Gastrocnemius medialis (tissue), 4 donors: ENCODE results near the gene IFI16. TPM values are rescaled to one million over a fixed set of nuclear protein-coding genes. Genes with fewer than 3 reads are reported as not detected.

Experiments used
- ATAC-seq, 2 donors: fragments of 150-250 bp; one replicate each; pipeline ENCODE4 v1.9.1; 2016
- DNase-seq, 2 donors: peaks; one replicate each; pipeline ENCODE4 v3.0.0-alpha.2; 2019
- H3K27ac ChIP-seq, 4 donors: fragments of 200-600 bp; sonication (generic); 1 replicate in 1 of 4; 2 replicates in 3 of 4; pipeline ENCODE4 v1.5.1; 2016 to 2018; ENCODE audit warnings: mild to moderate bottlenecking in 2 of 4, moderate library complexity in 1 of 4
- H3K27me3 ChIP-seq, 3 donors: fragments of 200-600 bp; sonication (generic) in 2 of 3; 1 replicate in 1 of 3; 2 replicates in 2 of 3; pipeline versions ENCODE4 v1.5.1 to v1.6.0; 2016 to 2019; ENCODE audit warnings: mild to moderate bottlenecking in 1 of 3, moderate library complexity in 1 of 3
- H3K36me3 ChIP-seq, 2 donors: fragments of 200-600 bp; sonication (generic) in 1 of 2; one replicate each; pipeline ENCODE4 v1.5.1; 2017 to 2018
- H3K4me1 ChIP-seq, 2 donors: fragments of 200-600 bp; sonication (generic) in 1 of 2; one replicate each; pipeline ENCODE4 v1.5.1; 2016 to 2017; ENCODE audit warnings: mild to moderate bottlenecking in 2 of 2
- H3K4me3 ChIP-seq, 4 donors: fragments of 200-600 bp; sonication (generic) in 3 of 4; 1 replicate in 1 of 4; 2 replicates in 3 of 4; pipeline ENCODE4 v1.5.1; 2016 to 2019; ENCODE audit warnings: mild to moderate bottlenecking in 2 of 4
- H3K9me3 ChIP-seq, 3 donors: fragments of 200-600 bp; sonication (generic) in 2 of 3; 1 replicate in 1 of 3; 2 replicates in 2 of 3; pipeline ENCODE4 v1.5.1; 2016 to 2019
- POLR2A ChIP-seq, 2 donors: fragments of 450-650 bp; IDR thresholded peaks; one replicate each; pipeline ENCODE4 v1.6.1; 2017; ENCODE audit warnings: antibody characterized with exemption in 2 of 2, mild to moderate bottlenecking in 2 of 2, moderate library complexity in 2 of 2
- in situ Hi-C, 4 donors: fragments of 200-750 bp; cut with MboI; loops; one replicate each; pipeline versions ENCODE4 v1.15.0 to v1.8.0; 2017; ENCODE audit warnings: low sequenced_read_pairs in 4 of 4
- intact Hi-C: fragments of 100-400 bp; cut with DNase I; formaldehyde crosslinking; loops from one replicate; pipeline ENCODE4 v1.15.1; 2023; ENCODE audit warnings: low total_unique reads
- total RNA-seq, 4 donors: library from RNA; depleted of rRNA; stranded (reverse); fragments of >200 nt; gene quantifications; one replicate each; pipeline versions ENCODE4 v1.1.0 to v1.2.3, GENCODE V29; 2016
- TF ChIP-seq, protein P1 (sequence below), 5 experiments: fragments of 450-650 bp in 3 of 5; fragments of 200-600 bp in 2 of 5; sonication (generic) in 2 of 5; IDR thresholded peaks in 4 of 5; conservative IDR thresholded peaks in 1 of 5; 1 replicate in 4 of 5; 2 replicates in 1 of 5; pipeline ENCODE4 v1.5.1; 2016 to 2019; ENCODE audit warnings: antibody characterized with exemption in 5 of 5, mild to moderate bottlenecking in 3 of 5, moderate library complexity in 3 of 5

The IFI16 gene
- total RNA-seq, 4 donors from 2014 or later: 13.5 to 18.5 (median 14.2) TPM

DNA sequence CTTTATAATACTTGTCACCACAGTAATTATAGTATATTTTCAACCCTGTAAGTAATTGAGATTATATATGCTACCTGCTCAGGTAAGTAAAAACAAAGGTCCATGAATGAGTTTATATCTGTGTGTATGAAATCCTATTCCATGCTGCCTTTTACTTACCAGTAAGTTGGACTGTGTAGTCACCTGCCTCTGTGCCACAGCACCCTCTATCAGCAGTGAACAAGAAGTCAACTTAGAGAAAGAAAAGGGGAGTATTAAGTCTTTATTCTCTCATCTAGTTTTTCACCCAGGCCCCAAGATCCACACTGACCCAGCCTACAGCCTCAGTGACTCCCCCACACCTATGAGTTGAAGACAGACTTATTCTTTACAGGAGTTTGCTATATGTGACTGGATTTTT, 36.9 kb upstream of the IFI16 start:
- Histone ChIP-seq H3K36me3 (no peaks in the 10 kb centered on the region), H3K27ac (no peak overlapping the region), H3K9me3 (no peaks in the 10 kb centered on the region), H3K27me3 (no peaks in the 10 kb centered on the region), H3K4me3 (no peak overlapping the region), H3K4me1 (no peaks in the 10 kb centered on the region)
- in situ Hi-C loops: no loop called here
- ATAC-seq: no peak
- no peak for DNase-seq
- intact Hi-C loops: no loop called here
- TF ChIP-seq POLR2A (IDR thresholded peaks at IDR 0.05): no peak
- TF ChIP-seq, protein P1, sequence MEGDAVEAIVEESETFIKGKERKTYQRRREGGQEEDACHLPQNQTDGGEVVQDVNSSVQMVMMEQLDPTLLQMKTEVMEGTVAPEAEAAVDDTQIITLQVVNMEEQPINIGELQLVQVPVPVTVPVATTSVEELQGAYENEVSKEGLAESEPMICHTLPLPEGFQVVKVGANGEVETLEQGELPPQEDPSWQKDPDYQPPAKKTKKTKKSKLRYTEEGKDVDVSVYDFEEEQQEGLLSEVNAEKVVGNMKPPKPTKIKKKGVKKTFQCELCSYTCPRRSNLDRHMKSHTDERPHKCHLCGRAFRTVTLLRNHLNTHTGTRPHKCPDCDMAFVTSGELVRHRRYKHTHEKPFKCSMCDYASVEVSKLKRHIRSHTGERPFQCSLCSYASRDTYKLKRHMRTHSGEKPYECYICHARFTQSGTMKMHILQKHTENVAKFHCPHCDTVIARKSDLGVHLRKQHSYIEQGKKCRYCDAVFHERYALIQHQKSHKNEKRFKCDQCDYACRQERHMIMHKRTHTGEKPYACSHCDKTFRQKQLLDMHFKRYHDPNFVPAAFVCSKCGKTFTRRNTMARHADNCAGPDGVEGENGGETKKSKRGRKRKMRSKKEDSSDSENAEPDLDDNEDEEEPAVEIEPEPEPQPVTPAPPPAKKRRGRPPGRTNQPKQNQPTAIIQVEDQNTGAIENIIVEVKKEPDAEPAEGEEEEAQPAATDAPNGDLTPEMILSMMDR (IDR thresholded peaks at IDR 0.05 in 4 of 5, conservative IDR thresholded peaks at IDR 0.05 in 1 of 5): no peak

DNA sequence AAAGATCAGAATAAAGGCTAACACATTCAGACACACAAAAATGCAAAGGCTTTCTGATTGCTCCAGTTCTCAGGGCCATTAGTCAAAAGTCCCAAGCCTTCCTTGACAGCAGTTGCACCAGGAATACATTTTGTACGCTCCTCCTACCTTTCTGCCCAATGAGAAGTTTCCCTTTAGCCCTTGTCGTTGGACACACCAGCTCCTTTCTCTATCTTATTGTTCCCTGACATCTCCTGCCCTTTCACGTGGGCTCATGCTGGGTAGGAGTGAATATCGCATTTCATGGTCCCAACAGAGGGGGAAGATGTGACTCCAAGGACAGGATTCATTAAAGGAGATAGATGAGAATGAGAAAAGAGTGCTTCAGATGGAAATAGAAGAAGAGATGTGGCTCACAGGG, 33.5 kb upstream of the IFI16 start:
- DNase-seq (no peak), ATAC-seq (no peak)
- Histone ChIP-seq H3K9me3 (no peaks in the 10 kb centered on the region), H3K27ac (no peak overlapping the region), H3K27me3 (no peaks in the 10 kb centered on the region), H3K36me3 (no peaks in the 10 kb centered on the region), H3K4me1 (no peaks in the 10 kb centered on the region), H3K4me3 (no peak overlapping the region)
- TF ChIP-seq POLR2A (IDR thresholded peaks at IDR 0.05): no peak
- TF ChIP-seq, protein P1 (IDR thresholded peaks at IDR 0.05 in 4 of 5, conservative IDR thresholded peaks at IDR 0.05 in 1 of 5): no peak
- intact Hi-C loops (no loop called here), in situ Hi-C loops (loop anchor here in 2 of 4 donors (25.0 kb wide), 2 partner anchors 789 to 1014 kb away; partner anchors contain the start of gene CD1D (in 1 of the 2))

DNA sequence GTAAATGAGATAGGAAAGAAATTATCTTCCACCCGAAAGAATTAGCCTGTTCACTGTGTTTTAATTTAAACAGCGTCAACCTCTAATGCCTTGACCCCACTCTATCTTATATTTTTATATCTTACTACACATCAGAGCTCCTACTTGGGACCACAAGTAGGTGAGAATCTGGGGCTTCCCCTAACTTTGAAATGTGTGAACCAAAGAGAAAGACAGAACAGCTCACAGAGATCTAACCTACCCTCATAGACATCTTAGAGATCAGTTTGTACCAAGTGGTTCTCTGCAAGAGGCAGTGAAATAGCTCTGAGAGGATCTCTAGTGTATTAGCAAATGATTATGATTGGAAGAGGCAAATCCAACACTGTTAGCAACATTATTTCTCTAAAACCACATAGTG, 31.0 kb upstream of the IFI16 start:
- in situ Hi-C loops (loop anchor here in 2 of 4 donors (25.0 kb wide), 2 partner anchors 791 to 1016 kb away; partner anchors contain the start of gene CD1D (in 1 of the 2)), intact Hi-C loops (no loop called here)
- Histone ChIP-seq H3K4me1 (no peaks in the 10 kb centered on the region), H3K9me3 (no peaks in the 10 kb centered on the region), H3K27ac (no peak overlapping the region), H3K36me3 (no peaks in the 10 kb centered on the region), H3K27me3 (no peaks in the 10 kb centered on the region), H3K4me3 (no peak overlapping the region)
- TF ChIP-seq, protein P1 (IDR thresholded peaks at IDR 0.05 in 4 of 5, conservative IDR thresholded peaks at IDR 0.05 in 1 of 5): no peak
- no peak for TF ChIP-seq POLR2A (IDR thresholded peaks at IDR 0.05)
- DNase-seq (no peak), ATAC-seq (no peak)

DNA sequence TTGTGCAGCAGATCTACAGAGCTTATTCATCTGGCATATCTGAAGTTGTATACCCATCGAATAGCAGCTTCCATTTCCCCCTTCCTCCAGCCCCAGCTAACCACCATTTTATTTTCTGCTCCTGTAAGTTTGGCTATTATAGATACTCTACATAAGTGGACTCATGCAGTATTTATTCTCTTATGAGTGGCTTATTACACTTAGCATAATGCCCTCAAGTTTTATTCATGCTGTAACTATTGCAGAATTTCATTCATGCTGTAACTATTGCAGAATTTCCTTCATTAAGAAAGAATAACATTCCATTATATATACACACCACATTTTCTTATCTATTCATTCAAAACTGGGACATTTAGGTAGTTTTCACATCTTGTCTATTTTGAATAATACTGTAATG, 30.5 kb upstream of the IFI16 start:
- Histone ChIP-seq H3K36me3 (no peaks in the 10 kb centered on the region), H3K4me1 (no peaks in the 10 kb centered on the region), H3K4me3 (no peak overlapping the region), H3K9me3 (no peaks in the 10 kb centered on the region), H3K27ac (no peak overlapping the region), H3K27me3 (no peaks in the 10 kb centered on the region)
- in situ Hi-C loops (loop anchor here in 2 of 4 donors (25.0 kb wide), 2 partner anchors 792 to 1017 kb away; partner anchors contain the start of gene CD1D (in 1 of the 2)), intact Hi-C loops (no loop called here)
- TF ChIP-seq POLR2A (IDR thresholded peaks at IDR 0.05): no peak
- TF ChIP-seq, protein P1 (IDR thresholded peaks at IDR 0.05 in 4 of 5, conservative IDR thresholded peaks at IDR 0.05 in 1 of 5): no peak
- ATAC-seq (no peak), DNase-seq (no peak)

DNA sequence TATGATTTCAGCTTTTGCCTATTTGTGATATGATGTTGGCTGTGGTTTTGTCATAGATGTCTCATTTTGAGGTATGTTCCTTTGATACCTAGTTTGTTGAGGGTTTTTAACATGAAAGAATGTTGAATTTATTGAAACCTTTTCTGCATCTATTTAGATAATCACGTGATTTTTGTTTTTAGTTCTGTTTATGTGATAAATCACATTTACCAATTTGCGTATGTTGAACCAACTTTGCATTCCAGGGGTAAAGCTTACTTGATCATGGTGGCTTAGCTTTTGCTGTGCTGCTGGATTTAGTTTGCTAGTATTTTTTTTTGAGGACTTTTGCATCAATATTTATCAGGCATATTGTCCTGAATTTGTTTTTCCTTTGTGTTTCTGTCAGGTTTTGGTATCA, 26.5 kb upstream of the IFI16 start:
- intact Hi-C loops (no loop called here), in situ Hi-C loops (loop anchor here in 2 of 4 donors (25.0 kb wide), 2 partner anchors 796 to 1021 kb away; partner anchors contain the start of gene CD1D (in 1 of the 2))
- DNase-seq (no peak), ATAC-seq (no peak)
- Histone ChIP-seq H3K27me3 (no peaks in the 10 kb centered on the region), H3K27ac (no peak overlapping the region), H3K4me3 (no peak overlapping the region), H3K9me3 (no peaks in the 10 kb centered on the region), H3K4me1 (no peaks in the 10 kb centered on the region), H3K36me3 (no peaks in the 10 kb centered on the region)
- TF ChIP-seq POLR2A (IDR thresholded peaks at IDR 0.05): no peak
- TF ChIP-seq, protein P1 (IDR thresholded peaks at IDR 0.05 in 4 of 5, conservative IDR thresholded peaks at IDR 0.05 in 1 of 5): no peak
